Measurements from ENCODE around the gene SLC16A13.

DNA sequence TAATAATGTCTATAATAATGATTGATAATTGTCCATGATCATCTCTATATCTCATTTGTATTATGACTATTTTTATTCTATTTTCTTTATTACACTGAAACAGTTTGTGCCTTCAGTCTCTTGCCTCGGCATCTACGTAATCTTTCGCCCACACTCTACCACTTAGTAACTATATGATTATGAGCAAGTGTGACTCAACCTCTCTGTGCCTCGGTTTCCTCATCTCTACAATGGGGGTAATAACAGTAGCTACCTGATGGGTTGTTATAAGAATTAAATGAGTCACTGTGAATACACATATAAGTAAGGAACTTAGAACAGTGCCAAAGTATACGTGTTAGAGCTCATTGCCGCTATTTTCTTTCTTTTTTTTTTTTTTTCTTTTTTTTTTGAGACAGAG, 11.8 kb downstream of the SLC16A13 start:
- TF ChIP-seq ARNT (IDR thresholded peaks at IDR 0.05) (no peak), FOXM1 (IDR thresholded peaks at IDR 0.05; ENCODE audit: borderline replicate concordance) (no peak), LEF1 (IDR thresholded peaks at IDR 0.05; ENCODE audit: borderline replicate concordance) (no peak), SP1 (IDR thresholded peaks at IDR 0.05) (no peak), ZNF384 (IDR thresholded peaks at IDR 0.05) (no peak), FOXA1 (IDR thresholded peaks at IDR 0.05) (no peak), FOXK2 (IDR thresholded peaks at IDR 0.05) (no peak), PKNOX1 (IDR thresholded peaks at IDR 0.05) (no peak), ELF4 (IDR thresholded peaks at IDR 0.05) (no peak), BHLHE40 (IDR thresholded peaks at IDR 0.05; ENCODE audit: borderline replicate concordance) (no peak), HDGF (IDR thresholded peaks at IDR 0.05; ENCODE audit: borderline replicate concordance) (no peak), SUZ12 (IDR thresholded peaks at IDR 0.05) (no peak), NFRKB (IDR thresholded peaks at IDR 0.05) (no peak), L3MBTL2 (conservative IDR thresholded peaks at IDR 0.05) (no peak)
